GM19025 (cell line): ENCODE results near the gene REEP1.

Experiments used
- ATAC-seq: cut with Tn5 transposase; IDR thresholded peaks from one replicate; pipeline ENCODE4 v1.9.1; 2021; ENCODE audit warnings: mild to moderate bottlenecking, low read depth, moderate library complexity; ENCODE audit not compliant: unreplicated experiment

Gene REEP1

GRCh38 chr2:86285571-86285970 lies 51.9 kb downstream of the REEP1 start:
- no peak for ATAC-seq

DNA sequence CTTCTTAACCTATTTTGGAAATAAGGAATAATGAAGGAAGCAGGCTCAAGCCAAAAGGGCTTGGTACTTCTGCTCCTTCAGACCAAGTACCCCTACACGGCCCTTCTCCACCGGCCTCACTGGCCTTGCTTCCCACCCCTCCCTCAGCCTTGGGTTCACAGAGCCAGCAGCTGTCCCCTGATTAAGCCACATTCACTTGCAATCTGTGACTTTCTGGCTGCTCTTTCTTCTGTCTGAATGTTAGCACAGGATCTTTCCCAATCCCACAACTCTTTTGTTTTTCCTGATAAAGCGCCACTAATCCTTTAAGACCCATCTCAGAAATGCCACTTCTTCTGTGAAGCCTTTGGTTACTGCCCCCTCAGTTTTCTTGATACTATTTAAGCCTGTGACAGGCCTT lies 52.4 kb downstream of the REEP1 start:
- no peak for ATAC-seq

DNA sequence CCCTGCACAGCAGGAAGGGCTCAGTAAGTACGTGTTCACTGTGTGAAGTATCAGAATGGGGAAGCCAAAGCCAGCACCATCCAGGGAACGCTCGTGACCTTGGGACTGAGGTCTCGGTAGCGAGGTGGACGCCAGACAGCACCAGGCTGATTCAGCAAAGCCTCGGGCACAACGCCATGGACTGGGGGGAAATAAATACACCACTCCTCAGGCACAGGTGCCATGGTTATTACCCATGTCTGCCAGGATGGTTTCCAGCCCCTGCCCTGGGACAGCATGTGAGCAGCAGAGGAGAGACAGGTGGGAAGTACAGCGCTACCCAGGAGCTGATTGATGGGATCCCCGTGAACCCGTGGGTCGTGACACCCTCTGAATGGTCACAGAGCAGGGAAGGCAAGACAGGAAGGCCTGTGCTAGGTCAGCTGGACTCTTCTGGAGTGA lies 53.0 kb downstream of the REEP1 start:
- ATAC-seq: no peak

DNA sequence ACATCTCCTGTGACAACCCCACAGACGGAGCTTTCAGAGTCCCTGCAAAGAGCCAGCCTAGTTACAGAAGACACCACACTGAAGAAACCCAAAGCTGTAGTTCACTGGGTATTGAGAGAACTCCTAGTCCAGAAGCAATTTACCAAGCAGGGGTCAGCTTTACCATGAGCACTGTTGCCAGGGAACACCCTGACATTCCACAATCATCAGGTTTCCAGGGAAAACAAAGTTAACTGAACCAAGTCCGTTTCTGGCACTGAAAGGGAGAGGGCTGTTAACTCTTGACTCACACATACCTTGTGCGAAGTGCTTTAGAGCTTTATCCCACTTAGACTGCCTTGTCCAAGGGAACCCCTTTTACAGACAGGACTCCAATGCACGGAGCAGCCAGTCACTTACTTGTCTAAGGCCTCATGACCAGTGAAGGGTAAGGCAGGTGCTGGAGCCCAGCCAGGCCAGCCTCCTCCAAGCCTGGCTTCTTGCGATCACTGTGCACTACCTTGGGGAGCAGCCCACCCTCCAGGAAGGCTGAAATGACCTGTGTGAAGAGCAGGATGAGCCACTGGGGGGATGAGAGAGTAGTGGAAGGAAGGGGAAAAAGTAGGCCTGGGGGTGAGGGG lies 53.9 kb downstream of the REEP1 start:
- ATAC-seq: no peak

DNA sequence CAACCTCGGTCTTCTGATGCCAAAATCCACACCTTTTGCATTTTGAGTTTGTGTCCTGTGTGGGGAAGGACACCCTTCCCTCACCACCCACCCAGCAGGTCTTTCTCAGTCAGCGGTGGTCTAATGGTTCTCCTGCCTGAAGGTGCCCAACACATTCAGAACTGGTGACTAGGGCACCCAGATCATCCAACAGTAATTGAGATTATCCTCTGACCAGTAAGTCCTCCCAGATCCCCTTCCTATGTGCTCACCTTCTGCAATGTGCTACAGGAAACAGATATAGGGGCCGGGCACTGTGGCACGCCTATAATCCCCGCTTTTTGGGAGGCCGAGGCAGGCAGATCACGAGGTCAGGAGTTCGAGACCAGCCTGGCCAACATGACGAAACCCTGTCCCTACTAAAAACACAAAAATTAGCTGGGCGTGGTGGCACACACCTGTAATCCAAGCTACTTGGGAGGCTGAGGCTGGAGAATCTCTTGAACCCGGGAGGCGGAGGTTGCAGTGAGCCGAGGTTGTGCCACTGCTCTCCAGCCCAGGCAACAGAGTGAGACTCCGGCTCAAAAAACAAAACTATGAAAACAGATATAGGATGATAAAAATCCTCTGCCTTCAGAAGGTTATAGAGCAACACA lies 56.2 kb downstream of the REEP1 start:
- no peak for ATAC-seq

DNA sequence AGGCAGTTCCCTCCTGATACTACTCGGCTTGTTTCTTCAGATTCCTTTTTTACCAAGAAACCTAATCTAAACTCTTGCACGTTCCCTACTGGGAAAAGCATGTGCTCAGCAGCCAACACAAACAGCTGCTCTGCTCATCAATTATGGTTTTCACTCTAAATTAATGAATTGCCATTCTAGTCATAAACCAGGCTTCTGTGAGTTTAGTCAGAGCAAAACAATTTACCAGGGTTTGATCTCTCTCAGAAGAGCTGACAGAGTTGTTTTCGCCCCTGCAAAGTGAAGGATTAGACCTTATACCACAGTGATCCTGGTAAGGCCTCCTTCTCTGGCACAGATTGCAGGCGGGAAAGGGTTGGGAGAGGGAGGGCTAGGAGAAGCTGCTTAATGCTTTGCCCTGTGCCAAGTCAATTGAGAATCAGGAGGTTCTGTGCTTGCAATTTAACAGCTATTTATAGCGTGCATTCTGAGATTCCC lies 57.2 kb downstream of the REEP1 start:
- no peak for ATAC-seq

DNA sequence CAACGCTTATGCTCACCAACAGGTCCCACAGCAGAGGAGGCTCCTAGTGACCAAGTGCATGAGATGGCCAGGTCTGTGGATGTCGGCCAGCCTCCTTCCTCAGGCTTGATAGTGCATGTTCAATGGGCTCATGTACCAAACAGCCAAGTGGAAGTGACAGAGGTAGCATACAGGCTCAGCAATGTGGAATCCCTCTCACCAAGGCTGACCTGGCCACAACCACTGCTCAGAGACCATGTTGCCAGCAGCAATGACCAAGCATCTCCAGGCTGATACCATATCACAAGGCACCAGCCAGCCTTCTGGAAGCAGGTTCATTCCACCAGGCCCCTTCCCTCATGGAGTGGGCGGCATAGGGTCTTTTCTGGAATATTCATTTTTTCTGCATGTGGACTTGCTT lies 61.5 kb downstream of the REEP1 start:
- no peak for ATAC-seq

DNA sequence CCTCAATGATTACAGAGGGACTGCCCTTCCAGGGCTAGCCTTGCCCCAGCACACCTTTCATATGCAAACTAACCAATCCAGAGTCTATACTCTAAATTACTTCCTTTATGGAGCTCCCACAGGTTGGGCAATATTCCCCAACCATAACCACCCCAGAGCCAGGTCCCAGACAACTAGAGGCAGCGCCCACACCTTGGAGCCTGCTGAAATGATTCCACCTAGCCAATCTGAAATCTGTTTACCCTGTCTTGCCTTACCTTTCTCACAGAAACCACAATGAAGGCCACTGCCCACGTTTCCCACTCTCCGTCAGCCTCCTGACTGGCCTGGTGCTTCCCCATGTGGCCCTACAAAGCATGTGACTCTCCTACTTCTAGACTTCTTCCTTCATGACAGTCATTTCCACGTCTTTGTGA lies 62.0 kb downstream of the REEP1 start:
- peak; percentile 20 for ATAC-seq

DNA sequence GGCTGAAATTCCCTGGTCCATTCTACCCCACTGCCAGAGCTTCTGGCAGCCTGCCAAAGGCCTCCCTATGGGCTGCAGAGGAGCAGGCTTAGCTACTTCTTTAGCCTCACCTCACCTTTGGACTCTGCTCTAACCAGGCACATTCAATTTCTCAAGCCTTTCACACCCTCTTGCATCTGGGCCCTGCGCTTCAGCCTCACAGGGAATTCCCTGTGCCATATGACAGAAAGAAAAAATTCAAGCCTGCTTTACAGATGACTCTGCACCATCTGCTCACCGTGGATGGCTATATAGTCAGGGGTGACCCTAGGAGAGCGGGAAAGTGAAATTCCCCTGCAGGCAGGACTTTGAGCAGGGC lies 62.5 kb downstream of the REEP1 start:
- ATAC-seq: peak; percentile 88

DNA sequence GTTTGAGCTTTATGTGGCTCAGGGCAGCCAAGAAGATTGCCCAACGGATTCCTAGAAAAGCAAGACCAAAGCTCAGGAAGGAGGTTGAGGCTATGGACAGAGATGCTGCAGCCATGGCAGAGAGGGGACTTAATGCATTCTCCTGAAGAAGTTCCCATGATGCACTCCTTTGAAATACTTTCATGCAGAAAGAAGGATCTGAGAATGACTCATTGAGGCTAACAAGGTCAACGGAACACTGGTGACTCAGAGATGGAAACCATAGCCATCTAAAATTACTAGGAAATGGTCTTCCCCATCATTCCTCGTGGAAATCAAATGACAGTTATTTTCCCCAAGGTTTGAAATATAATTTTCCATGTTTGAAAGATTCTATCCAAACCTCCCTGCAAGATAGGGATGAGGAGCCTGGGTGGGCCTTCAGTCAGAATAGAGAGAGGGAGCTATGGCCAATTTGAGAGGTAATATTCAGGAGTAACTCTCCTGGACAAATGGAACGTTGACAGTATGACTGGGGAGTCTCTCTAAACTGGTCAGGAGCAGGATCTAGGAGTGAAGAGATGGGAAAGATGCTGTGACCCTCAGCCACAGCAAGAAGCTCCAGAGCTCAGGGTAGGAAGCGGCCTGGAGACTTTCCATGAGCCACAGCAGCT lies 63.0 kb downstream of the REEP1 start:
- ATAC-seq: peak; percentile 33

DNA sequence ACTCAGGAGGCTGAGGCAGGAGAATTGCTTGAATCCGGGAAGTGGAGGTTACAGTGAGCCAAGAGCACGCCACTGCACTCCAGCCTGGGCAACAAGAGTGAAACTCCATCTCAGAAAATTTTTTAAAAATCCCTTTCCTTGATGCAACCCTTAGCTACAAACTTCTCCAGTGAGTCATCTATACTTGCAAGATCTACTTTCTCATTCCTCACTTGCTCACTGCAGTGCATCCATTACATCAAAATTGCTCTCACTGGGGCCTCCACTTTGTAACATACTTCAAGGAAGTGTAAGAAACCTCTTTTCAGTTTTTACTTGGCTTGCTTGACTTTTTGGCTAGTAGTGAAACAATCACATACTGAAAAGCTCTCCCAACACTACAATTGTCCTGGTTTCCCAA lies 65.3 kb downstream of the REEP1 start:
- no peak for ATAC-seq

DNA sequence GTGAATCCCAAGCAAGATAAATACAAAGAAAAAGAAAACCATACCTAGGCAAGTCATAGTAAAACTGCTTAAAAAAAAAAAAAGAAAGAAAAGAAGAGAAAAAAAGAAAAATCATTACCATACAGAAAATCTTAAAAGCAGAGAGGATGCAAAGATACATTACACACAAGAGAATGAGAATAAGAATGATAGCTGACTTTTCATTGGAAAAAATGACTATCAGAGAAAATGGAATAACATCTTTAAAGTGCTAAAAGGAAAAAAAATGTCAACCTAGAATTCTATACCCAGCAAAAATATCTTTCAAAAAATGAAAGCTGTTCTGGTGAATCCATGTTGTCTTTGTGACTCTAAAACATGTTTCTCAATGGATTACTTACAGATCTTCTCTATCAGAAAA lies 66.2 kb downstream of the REEP1 start:
- ATAC-seq: no peak

- no peak for ATAC-seq
Measured at GRCh38 chr2:86263956-86264355, 73.5 kb downstream of the REEP1 start.

- no peak for ATAC-seq
Measured at GRCh38 chr2:86260978-86261377, 76.4 kb downstream of the REEP1 start.

DNA sequence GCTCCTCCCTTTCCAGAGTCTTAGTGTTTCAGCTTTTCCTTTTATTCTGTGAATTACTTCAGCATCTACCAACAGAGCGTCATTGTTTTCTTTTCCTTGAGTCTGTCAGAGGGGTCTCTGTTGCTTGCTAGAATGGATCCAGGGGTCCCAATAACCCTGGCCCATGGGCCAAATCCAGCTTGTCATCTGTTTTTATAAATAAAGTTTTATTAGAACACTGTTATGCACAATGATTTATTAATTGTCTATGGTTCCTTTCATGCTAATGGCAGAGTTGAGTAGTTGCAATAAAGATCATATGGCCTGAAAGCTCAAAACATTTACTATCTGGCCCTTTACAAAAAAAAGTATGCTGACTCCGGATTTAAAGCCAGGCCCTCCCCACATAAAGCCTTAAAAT lies 79.3 kb downstream of the REEP1 start:
- no peak for ATAC-seq

- ATAC-seq: no peak
Measured at GRCh38 chr2:86256982-86257381, 80.4 kb downstream of the REEP1 start.

GRCh38 chr2:86256300-86256699 lies 81.1 kb downstream of the REEP1 start:
- ATAC-seq: no peak

- ATAC-seq: no peak
Measured at GRCh38 chr2:86254576-86255538, 82.6 kb downstream of the REEP1 start.

DNA sequence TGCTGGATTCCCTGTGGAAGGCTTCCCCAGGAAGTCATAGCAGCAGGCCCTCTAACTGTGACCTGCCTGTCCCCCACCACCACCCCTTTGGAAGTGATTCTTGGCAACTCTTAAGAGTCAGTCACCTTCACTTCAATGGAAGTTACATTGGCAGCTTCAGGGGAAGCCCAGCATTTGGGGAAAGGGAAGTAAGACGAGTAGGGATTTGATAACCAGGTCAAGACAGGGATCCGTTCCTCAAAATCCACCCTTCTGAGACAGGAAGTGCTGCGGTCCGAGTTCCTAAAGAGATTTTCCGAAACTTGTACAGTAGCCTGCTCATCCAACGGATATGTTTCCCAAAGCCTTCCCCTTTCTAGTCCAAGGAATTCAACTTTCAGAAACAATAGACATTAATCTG lies 84.0 kb downstream of the REEP1 start:
- no peak for ATAC-seq

DNA sequence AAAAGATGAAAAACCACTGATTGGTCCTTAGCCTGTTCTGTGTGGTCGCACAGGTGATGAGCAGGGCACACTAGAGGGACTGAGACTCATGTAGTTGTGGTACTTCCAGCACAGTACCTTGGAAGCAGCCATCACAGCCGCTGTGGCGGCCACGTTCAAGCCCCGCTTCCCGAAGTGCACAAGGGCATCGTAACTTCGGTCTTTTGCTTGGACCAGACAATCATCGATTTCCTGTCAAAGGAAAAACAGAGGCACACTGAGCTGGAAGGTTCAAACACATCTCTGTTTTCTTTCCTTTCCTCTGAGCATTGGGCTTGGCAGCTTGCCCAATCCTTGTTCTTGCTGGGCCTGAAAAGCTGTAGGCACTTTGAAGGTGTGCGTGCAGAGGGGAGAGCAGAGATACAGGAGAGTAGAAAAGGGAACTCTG lies 85.6 kb downstream of the REEP1 start:
- no peak for ATAC-seq
